Smooth muscle cell (in vitro differentiated cells): Measurements from ENCODE around the gene CCBE1. TPM values are rescaled to one million over a fixed set of nuclear protein-coding genes. Genes with fewer than 3 reads are reported as not detected.

Source experiments
- DNase-seq: peaks from one replicate; lab custom pipeline; 2025; ENCODE audit not compliant: unreplicated experiment; lab: John Stamatoyannopoulos, UW
- H2AFZ ChIP-seq: fragments of 200-600 bp; sonication (generic); 2 replicates; pipeline ENCODE4 v1.6.0; 2016; ENCODE audit warnings: antibody characterized with exemption, low read depth, mild to moderate bottlenecking
- H3F3A ChIP-seq: fragments of 200-600 bp; sonication (generic); 2 replicates; pipeline ENCODE4 v1.6.0; 2017; ENCODE audit warnings: antibody characterized with exemption, low read depth
- H3K27ac ChIP-seq: fragments of 200-600 bp; sonication (generic); 2 replicates; pipeline ENCODE4 v1.5.1; 2016; ENCODE audit warnings: low read depth, mild to moderate bottlenecking
- H3K27me3 ChIP-seq: fragments of 200-600 bp; sonication (generic); 2 replicates; pipeline ENCODE4 v1.6.1; 2016; ENCODE audit warnings: low read depth, mild to moderate bottlenecking
- H3K36me3 ChIP-seq: fragments of 200-600 bp; sonication (generic); 2 replicates; pipeline ENCODE4 v1.5.1; 2016; ENCODE audit warnings: low read depth
- H3K4me1 ChIP-seq: fragments of 200-600 bp; sonication (generic); 2 replicates; pipeline ENCODE4 v1.5.1; 2016; ENCODE audit warnings: low read depth
- H3K4me2 ChIP-seq: fragments of 200-600 bp; sonication (generic); 2 replicates; pipeline ENCODE4 v1.6.0; 2016; ENCODE audit warnings: mild to moderate bottlenecking
- H3K4me3 ChIP-seq: fragments of 200-600 bp; sonication (generic); 2 replicates; pipeline ENCODE4 v1.5.1; 2016; ENCODE audit warnings: mild to moderate bottlenecking
- H3K79me2 ChIP-seq: fragments of 200-600 bp; sonication (generic); 2 replicates; pipeline ENCODE4 v1.6.0; 2016; ENCODE audit warnings: low read depth, mild to moderate bottlenecking
- H3K9ac ChIP-seq: fragments of 200-600 bp; sonication (generic); 2 replicates; pipeline ENCODE4 v1.6.0; 2016; ENCODE audit warnings: low read depth
- H3K9me3 ChIP-seq: fragments of 200-600 bp; sonication (generic); replicated peaks from 2 replicates; pipeline ENCODE4 v1.5.1; 2016; ENCODE audit warnings: low read depth
- H4K20me1 ChIP-seq: fragments of 200-600 bp; sonication (generic); 2 replicates; pipeline ENCODE4 v1.6.0; 2016; ENCODE audit warnings: low read depth
- CTCF ChIP-seq: fragments of 200-600 bp; sonication (generic); IDR thresholded peaks from 2 replicates; pipeline ENCODE4 v1.5.1; 2017; ENCODE audit warnings: borderline replicate concordance, mild to moderate bottlenecking, antibody characterized with exemption; ENCODE audit not compliant: insufficient read depth, poor library complexity, severe bottlenecking
- WGBS: methylation state at CpG from one replicate; pipeline ENCODE4 v1.1.7; 2016; ENCODE audit warnings: low lambda C conversion rate; 5-methylcytosine and 5-hydroxymethylcytosine counted together
- polyA plus RNA-seq: library from polyadenylated mRNA; unstranded; fragments of >200 nt; fragmentation: Nextera tagmentation; extraction: Ambion mirVana; gene quantifications from 2 replicates; pipeline ENCODE4 v1.2.1, GENCODE V29; 2016
- total RNA-seq: library from RNA; depleted of rRNA; stranded (reverse); fragments of >200 nt; gene quantifications from 2 replicates; pipeline ENCODE4 v1.2.3, GENCODE V29; 2014

Gene CCBE1
- total and polyA plus RNA-seq, 2 experiments from 2014 or later: 3.1 TPM; not detected in 1

- no peaks in the 10 kb centered on the region for H4K20me1 ChIP-seq
- H3K27me3 ChIP-seq: peaks cover 81% of the 10 kb centered on the region
- H3F3A ChIP-seq: no peaks in the 10 kb centered on the region
- H3K9ac ChIP-seq: no peak overlapping the region
- H3K79me2 ChIP-seq: no peaks in the 10 kb centered on the region
- H3K9me3 ChIP-seq: no peaks in the 10 kb centered on the region
- no peak for DNase-seq
- H3K4me3 ChIP-seq: no peak overlapping the region
- H3K4me2 ChIP-seq: peak overlapping the region; percentile 1
- H2AFZ ChIP-seq: no peak overlapping the region
- no peak for TF ChIP-seq CTCF
- H3K4me1 ChIP-seq: no peaks in the 10 kb centered on the region
- 12% methylated on average over 7 of the region's 7 CpGs for WGBS
- H3K27ac ChIP-seq: no peak overlapping the region
- no peaks in the 10 kb centered on the region for H3K36me3 ChIP-seq
Observed at GRCh38 chr18:59453468-59453961, 243.7 kb downstream of the CCBE1 start.

- Histone ChIP-seq H3K4me3 (no peak overlapping the region), H3K4me2 (no peak overlapping the region), H3F3A (no peaks in the 10 kb centered on the region), H2AFZ (no peak overlapping the region), H4K20me1 (no peaks in the 10 kb centered on the region), H3K27ac (no peak overlapping the region), H3K4me1 (no peaks in the 10 kb centered on the region), H3K9ac (no peak overlapping the region), H3K79me2 (no peaks in the 10 kb centered on the region), H3K36me3 (no peaks in the 10 kb centered on the region), H3K27me3 (peaks cover 81% of the 10 kb centered on the region), H3K9me3 (no peaks in the 10 kb centered on the region)
- no peak for DNase-seq
- no peak for TF ChIP-seq CTCF
- WGBS: 86% methylated on average over 6 of the region's 6 CpGs
Observed at GRCh38 chr18:59451963-59452362, 245.3 kb downstream of the CCBE1 start.

- Histone ChIP-seq H3K27me3 (peaks cover 78% of the 10 kb centered on the region), H3K27ac (no peak overlapping the region), H3K4me1 (no peaks in the 10 kb centered on the region), H3K9me3 (no peaks in the 10 kb centered on the region), H3K79me2 (no peaks in the 10 kb centered on the region), H3K36me3 (no peaks in the 10 kb centered on the region), H4K20me1 (no peaks in the 10 kb centered on the region), H3K4me2 (no peak overlapping the region), H3F3A (no peaks in the 10 kb centered on the region), H2AFZ (no peak overlapping the region), H3K4me3 (no peak overlapping the region), H3K9ac (no peak overlapping the region)
- WGBS: 50% methylated on average over 6 of the region's 6 CpGs
- no peak for TF ChIP-seq CTCF
- no peak for DNase-seq
Observed at GRCh38 chr18:59451073-59451472, 246.2 kb downstream of the CCBE1 start.

GRCh38 chr18:59448546-59448945 is 248.7 kb downstream of the CCBE1 start:
- Histone ChIP-seq H2AFZ (no peak overlapping the region), H3K4me3 (no peak overlapping the region), H4K20me1 (no peaks in the 10 kb centered on the region), H3K4me1 (no peaks in the 10 kb centered on the region), H3K79me2 (no peaks in the 10 kb centered on the region), H3K27me3 (peaks cover 83% of the 10 kb centered on the region), H3K36me3 (no peaks in the 10 kb centered on the region), H3K27ac (no peak overlapping the region), H3K4me2 (no peak overlapping the region), H3K9ac (no peak overlapping the region), H3F3A (no peaks in the 10 kb centered on the region), H3K9me3 (no peaks in the 10 kb centered on the region)
- TF ChIP-seq CTCF: no peak
- WGBS: 92% methylated on average over 4 of the region's 4 CpGs
- no peak for DNase-seq
